Vagina (tissue), 2 donors: ENCODE measurements around the gene ALDH1L1.

ENCODE experiments used
- POLR2AphosphoS5 ChIP-seq, 2 donors: sonication (generic); formaldehyde crosslinking; IDR thresholded peaks; one replicate each; pipeline ENCODE4 v1.9.0; 2017; ENCODE audit warnings: antibody characterized with exemption in 2 of 2, mild to moderate bottlenecking in 2 of 2, low read depth in 1 of 2; ENCODE audit not compliant: insufficient read depth in 1 of 2
- TF ChIP-seq, protein P1 (sequence below), 3 experiments: fragments of 450-650 bp in 2 of 3; fragments of 200-600 bp in 1 of 3; sonication (generic) in 1 of 3; IDR thresholded peaks; one replicate each; pipeline ENCODE4 v1.5.1; 2017 to 2019; ENCODE audit warnings: antibody characterized with exemption in 3 of 3, mild to moderate bottlenecking in 2 of 3, moderate library complexity in 2 of 3

DNA sequence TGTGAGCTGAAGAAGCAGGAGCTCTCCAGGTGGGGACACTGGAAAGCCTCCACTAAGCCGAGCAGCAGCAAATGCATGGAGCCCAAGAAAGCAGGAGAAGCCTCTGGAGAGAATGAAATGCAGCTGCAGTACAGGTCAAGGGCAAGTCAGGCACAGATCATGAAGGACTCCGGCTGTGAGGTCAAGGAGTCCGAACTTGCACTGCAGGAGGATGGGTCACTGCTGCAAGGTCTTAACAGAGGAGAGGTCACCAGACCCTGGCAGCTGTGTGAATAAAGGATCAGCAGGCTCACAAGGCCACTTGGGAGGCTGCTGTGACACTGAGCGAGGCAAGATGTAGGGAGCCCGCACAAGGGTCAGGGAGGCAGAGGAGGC is 71.7 kb downstream of the ALDH1L1 start:
- no peak for TF ChIP-seq POLR2AphosphoS5 (IDR thresholded peaks at IDR 0.05; ENCODE audit: insufficient read depth in 1 of 2, low read depth in 1 of 2)
- TF ChIP-seq, protein P1, sequence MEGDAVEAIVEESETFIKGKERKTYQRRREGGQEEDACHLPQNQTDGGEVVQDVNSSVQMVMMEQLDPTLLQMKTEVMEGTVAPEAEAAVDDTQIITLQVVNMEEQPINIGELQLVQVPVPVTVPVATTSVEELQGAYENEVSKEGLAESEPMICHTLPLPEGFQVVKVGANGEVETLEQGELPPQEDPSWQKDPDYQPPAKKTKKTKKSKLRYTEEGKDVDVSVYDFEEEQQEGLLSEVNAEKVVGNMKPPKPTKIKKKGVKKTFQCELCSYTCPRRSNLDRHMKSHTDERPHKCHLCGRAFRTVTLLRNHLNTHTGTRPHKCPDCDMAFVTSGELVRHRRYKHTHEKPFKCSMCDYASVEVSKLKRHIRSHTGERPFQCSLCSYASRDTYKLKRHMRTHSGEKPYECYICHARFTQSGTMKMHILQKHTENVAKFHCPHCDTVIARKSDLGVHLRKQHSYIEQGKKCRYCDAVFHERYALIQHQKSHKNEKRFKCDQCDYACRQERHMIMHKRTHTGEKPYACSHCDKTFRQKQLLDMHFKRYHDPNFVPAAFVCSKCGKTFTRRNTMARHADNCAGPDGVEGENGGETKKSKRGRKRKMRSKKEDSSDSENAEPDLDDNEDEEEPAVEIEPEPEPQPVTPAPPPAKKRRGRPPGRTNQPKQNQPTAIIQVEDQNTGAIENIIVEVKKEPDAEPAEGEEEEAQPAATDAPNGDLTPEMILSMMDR (IDR thresholded peaks at IDR 0.05): no peak
